Fibroblast of peridontal ligament (primary cell): ENCODE results near the gene ERVW-1.

Experiments used
- DNase-seq: peaks from one replicate; pipeline ENCODE4 v3.0.0-alpha.2; 2010; ENCODE audit errors: extremely low read depth

ERVW-1 gene

DNA sequence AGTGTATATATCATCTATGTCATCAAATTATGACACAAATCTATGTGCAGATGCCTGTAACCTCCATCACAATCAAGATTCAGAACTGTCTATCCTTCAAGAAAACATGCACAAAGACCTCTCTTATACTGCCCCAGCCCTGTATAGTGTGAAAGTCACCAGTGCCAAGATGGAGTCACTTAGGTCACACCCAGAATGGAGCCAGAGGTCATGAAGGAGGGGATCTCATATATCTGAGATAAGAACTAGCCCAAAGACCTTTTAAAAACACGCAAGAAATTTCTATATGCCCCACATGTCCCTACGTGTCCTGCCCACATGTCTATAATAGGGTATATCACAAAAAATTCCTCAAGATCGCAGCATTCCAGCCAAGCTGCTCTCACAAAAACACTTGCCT, 50.6 kb downstream of the ERVW-1 start:
- DNase-seq = no peak

DNA sequence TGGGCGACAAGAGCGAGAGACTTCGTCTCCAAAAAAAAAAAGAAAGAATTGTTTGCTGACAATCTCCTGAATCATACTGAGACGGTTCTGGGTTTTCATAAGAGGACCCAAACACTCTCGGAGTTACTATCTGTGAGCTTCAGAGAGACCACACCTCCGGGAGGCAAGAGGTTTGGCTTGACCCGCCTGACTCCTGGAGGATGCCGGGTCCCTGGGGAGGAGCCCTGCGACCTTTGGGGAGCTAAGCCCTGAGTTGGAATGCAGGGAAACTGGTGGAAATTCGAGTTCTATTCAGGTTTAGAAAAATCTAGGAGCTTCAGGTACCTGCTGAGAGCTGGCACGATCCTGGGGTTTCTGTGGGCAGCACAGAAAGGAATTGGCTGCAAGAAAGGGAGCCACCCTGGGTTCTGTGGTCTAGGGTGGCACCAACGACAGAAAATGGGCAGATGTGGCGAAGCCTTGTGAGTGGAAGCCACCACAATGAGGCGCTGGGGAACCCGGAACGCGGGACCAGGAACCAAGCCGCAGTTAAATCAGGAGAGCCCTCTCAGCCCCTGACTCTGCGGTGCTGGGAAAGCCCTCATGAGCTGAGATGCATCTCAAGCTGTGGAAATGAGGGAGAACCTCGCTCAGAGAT, 52.3 kb downstream of the ERVW-1 start:
- no peak for DNase-seq

DNA sequence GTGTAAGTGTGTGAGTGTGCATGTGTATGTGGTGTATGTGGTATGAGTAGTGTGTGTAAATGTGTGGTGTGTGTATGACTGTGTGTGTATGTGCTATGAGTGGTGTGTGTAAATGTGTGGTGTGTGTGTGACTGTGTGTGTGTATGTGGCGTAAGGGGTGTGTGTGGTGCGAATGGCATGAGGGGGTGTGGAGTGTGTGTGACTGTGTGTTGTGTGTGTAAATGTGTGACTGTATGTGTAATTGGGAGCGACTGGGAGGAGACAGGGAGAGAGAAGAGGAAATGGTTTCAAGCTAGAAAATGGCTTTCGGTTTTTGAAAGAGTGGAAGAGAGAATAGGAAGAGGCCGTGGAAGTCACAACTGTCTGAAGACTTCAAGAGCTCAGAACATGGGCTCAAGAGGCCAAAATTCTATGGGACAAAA, 54.0 kb downstream of the ERVW-1 start:
- no peak for DNase-seq

DNA sequence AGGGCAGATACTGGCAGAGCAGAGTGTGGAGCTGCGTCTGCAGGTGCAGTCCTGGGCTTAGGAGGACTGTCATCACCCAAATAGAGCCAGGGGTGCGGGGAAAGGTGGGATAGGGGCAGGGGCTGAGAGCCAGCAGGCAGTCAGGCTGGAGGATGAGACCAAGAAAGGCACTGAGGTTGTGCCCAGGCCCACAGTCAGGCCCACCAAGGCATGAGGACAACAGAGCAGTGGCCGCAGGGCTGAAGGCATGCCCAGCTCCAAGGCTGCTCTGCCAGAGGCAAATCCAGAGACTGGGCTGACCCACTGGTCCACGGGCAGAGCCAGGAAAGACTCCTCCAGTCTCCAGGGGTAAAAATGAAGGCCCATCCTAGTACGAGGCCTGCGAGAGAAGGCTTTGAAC, 54.8 kb downstream of the ERVW-1 start:
- no peak for DNase-seq

DNA sequence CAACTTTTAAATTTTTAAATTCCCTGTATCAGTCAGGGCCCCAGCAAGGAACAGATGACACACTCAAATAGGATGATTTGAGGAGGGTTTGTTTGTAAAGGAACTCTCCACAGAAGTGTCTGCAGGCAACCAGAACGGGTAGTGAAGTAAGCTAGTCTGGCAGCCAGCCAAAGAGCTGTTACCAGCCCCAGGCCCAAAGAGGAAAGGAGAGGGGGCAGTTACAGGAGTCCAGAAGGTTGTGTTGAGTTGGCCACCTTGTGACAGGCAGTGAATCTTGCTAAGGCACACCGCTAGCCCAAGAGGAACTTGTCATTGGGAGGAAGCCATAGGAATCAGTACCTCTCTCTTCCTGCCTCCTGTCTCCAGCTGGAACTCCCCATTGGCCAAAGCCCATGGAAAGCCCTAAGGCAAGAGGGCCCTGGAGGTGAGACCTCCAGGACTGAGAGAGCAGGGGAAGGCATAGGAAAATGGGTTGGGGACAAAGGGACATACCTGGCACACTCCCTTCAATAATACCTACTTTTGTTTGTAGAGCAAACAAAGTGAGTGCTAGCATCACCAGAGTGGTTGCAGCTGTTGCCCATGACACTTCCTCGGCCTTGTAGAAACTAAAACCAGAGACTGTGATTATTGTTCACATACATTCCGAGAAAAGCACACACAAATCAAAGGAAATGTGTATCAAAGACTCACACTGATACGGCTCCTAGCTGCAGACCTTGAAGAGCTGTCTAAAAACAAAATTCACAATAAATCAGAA, 55.9 kb downstream of the ERVW-1 start:
- no peak for DNase-seq
